Hepatocyte (in vitro differentiated cells): ENCODE measurements around the gene PEMT.

ENCODE experiments used
- EZH2 ChIP-seq: fragments of 200-600 bp; sonication (generic); IDR thresholded peaks from 2 replicates; pipeline ENCODE4 v1.6.1; 2016; ENCODE audit warnings: antibody characterized with exemption, mild to moderate bottlenecking, borderline replicate concordance
- EZH2phosphoT487 ChIP-seq: fragments of 200-600 bp; sonication (generic); IDR thresholded peaks from one replicate; pipeline ENCODE4 v1.6.1; 2018; ENCODE audit warnings: antibody characterized with exemption, mild to moderate bottlenecking, low read depth, moderate library complexity; ENCODE audit not compliant: unreplicated experiment, severe bottlenecking
- TF ChIP-seq, protein P1 (sequence below): fragments of 200-600 bp; sonication (generic); IDR thresholded peaks from 2 replicates; pipeline ENCODE4 v1.5.1; 2016; ENCODE audit warnings: antibody characterized with exemption, mild to moderate bottlenecking; ENCODE audit not compliant: poor library complexity

DNA sequence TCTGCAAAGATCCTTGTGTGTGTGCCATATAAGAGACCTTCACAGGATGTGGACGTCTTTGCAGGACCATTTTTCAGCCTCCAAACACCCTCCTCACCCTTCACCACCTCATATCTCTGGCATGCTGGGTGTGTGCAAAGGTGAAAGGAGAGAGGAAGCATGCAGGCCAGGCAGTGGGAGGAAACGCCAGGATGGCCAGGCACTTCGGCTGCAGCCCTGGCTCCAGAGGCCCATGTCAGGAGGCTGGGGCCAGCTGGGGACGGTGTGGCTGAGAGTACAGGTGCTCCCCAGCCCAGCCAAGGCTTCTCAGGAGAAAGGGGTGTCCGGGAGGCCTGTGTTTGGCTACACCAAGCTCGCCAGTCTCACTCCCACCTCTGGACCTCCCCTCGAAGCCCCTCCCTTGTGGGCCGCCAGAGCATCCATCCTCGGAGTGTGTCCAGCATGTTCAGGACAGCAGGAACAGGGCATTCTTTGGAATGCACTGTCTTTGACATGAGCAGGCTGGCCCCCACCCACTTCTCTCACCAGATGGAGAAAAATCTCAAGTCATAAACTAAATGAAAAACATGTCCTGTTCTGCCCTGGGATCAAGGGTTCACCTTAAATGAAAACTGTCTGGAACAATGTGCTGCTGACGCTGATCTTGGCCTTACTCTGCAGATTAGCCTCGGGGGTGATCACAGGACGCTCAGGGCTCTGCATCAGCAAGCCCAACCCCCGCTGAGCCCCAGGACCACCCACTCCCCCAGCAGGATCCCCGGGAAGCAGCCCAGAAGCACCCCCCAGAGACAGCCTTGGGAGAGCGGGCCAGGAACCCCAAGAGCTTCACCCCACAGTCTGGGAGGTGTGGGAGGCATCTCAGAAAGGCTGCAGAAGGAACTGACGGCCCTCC lies 15.9 kb downstream of the PEMT start:
- TF ChIP-seq, protein P1, sequence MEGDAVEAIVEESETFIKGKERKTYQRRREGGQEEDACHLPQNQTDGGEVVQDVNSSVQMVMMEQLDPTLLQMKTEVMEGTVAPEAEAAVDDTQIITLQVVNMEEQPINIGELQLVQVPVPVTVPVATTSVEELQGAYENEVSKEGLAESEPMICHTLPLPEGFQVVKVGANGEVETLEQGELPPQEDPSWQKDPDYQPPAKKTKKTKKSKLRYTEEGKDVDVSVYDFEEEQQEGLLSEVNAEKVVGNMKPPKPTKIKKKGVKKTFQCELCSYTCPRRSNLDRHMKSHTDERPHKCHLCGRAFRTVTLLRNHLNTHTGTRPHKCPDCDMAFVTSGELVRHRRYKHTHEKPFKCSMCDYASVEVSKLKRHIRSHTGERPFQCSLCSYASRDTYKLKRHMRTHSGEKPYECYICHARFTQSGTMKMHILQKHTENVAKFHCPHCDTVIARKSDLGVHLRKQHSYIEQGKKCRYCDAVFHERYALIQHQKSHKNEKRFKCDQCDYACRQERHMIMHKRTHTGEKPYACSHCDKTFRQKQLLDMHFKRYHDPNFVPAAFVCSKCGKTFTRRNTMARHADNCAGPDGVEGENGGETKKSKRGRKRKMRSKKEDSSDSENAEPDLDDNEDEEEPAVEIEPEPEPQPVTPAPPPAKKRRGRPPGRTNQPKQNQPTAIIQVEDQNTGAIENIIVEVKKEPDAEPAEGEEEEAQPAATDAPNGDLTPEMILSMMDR = no peak
- TF ChIP-seq EZH2 (no peak), EZH2phosphoT487 (no peak)
